Activated CD4-positive, alpha-beta T cell treated with anti-CD3 and anti-CD28 coated beads for 1 hour (primary cell): ENCODE data around the gene POLR3G.
A peak's percentile ranks its signal among the peaks of the same experiment; 100 is the strongest.

Source experiments
- DNase-seq: peaks from one replicate; pipeline ENCODE4 v3.0.0-alpha.2; 2020

POLR3G gene

GRCh38 chr5:90474235-90475107, at the start of gene POLR3G, which contains the start of gene MBLAC2:
Gene POLR3G, plus strand, starts transcription at chr5:90474864. Its CDS starts 10,704 bp downstream, at chr5:90485568.
Gene MBLAC2, minus strand, starts transcription at chr5:90474771. Its CDS starts 479 bp downstream, at chr5:90474292.
- peak; percentile 88 for DNase-seq

GRCh38 chr5:90434116-90434714, 40.4 kb upstream of the POLR3G start:
- peak; percentile 16 for DNase-seq

GRCh38 chr5:90437663-90438062, 37.0 kb upstream of the POLR3G start:
- DNase-seq: no peak

GRCh38 chr5:90438100-90438499, 36.6 kb upstream of the POLR3G start:
- no peak for DNase-seq

GRCh38 chr5:90440644-90441043, 34.0 kb upstream of the POLR3G start:
- no peak for DNase-seq

GRCh38 chr5:90446961-90447360, 27.7 kb upstream of the POLR3G start:
- DNase-seq: no peak

GRCh38 chr5:90461288-90461687, 13.4 kb upstream of the POLR3G start:
- no peak for DNase-seq

- DNase-seq: no peak
Observed at GRCh38 chr5:90472783-90473395, 1.8 kb upstream of the POLR3G start.

- no peak for DNase-seq
Observed at GRCh38 chr5:90473396-90474234, 1.0 kb upstream of the POLR3G start.

- DNase-seq: no peak
Observed at GRCh38 chr5:90475436-90475980, 844 bp downstream of the POLR3G start.

GRCh38 chr5:90476391-90476790, 1.7 kb downstream of the POLR3G start:
- no peak for DNase-seq

- no peak for DNase-seq
Observed at GRCh38 chr5:90477073-90477472, 2.4 kb downstream of the POLR3G start.

- no peak for DNase-seq
Observed at GRCh38 chr5:90477621-90478215, 3.1 kb downstream of the POLR3G start.

GRCh38 chr5:90479611-90480385, 5.1 kb downstream of the POLR3G start:
- DNase-seq: no peak

GRCh38 chr5:90480699-90481098, 6.0 kb downstream of the POLR3G start:
- DNase-seq: no peak

GRCh38 chr5:90483206-90483605, 8.5 kb downstream of the POLR3G start:
- no peak for DNase-seq

- no peak for DNase-seq
Observed at GRCh38 chr5:90484540-90484939, 9.9 kb downstream of the POLR3G start.

GRCh38 chr5:90488791-90489190, 14.1 kb downstream of the POLR3G start:
- DNase-seq: no peak

GRCh38 chr5:90494043-90494442, 19.4 kb downstream of the POLR3G start:
- DNase-seq: no peak

- DNase-seq: no peak
Observed at GRCh38 chr5:90495146-90495545, 20.5 kb downstream of the POLR3G start.

- no peak for DNase-seq
Observed at GRCh38 chr5:90503596-90503995, 28.9 kb downstream of the POLR3G start.
